ENCODE results near the gene REXO4. TPM values are rescaled to one million over a fixed set of nuclear protein-coding genes. Genes with fewer than 3 reads are reported as not detected.
A peak's percentile ranks its signal among the peaks of the same experiment; 100 is the strongest.

REXO4 gene
- total and polyA plus RNA-seq, 2 of the 4 experiments (the other 2 are of a cell fraction), result 16.1 to 21.8 TPM

DNA sequence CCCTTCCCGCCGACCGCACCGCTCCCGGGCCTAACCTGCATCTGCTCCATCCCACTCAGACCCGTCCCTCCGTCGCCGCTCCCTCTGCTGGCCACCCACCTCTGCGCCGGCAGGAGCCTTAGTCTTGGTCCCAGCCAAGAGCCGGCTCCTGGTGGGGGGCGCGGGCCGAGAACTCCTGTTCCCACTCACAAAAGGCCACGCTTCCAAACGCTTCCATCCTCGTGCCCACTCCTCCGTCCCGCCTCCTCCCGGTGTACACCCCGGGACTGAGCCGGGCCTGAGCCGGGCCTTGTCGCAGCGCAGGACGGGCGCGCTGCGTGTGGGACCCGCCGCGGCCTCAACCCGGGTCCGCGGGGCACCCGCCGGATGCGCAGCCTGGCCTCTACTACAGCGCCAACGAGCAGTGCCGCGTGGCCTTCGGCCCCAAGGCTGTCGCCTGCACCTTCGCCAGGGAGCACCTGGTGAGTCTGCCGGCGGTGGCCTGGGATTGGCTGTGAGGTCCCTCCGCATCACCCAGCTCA lies 11.9 kb upstream of the REXO4 start:
- POLR2A ChIA-PET (ENCODE audit: unreplicated experiment), result no interaction called here
- no TSS peak for BruUV-seq (replicated peaks)

More for the DNA sequence above, 11.9 kb upstream of the REXO4 start:
- no peak overlapping the region for H3K4ac ChIP-seq (ENCODE audit: low read depth, low read length)
- H4K20me1 ChIP-seq (ENCODE audit: insufficient read depth, low read length), result no peaks in the 10 kb centered on the region
- no peaks in the 10 kb centered on the region for H3K9me1 ChIP-seq (ENCODE audit: insufficient read depth, low read length)
- no peak overlapping the region for H4K91ac ChIP-seq (ENCODE audit: insufficient read depth, low read depth, low read length)
- H3K79me1 ChIP-seq (ENCODE audit: low read depth in 1 of 2, low read length in 2 of 2), result no peaks in the 10 kb centered on the region
- no peak overlapping the region for H3K27ac ChIP-seq (ENCODE audit: insufficient read depth, low read length)
- no peak overlapping the region for H3K18ac ChIP-seq (ENCODE audit: low read depth, low read length)
- no peak overlapping the region for H3K14ac ChIP-seq (replicated peaks; ENCODE audit: low read depth, low read length)
- H2BK20ac ChIP-seq (ENCODE audit: low read depth, low read length), result no peak overlapping the region
- no peak overlapping the region for H2BK5ac ChIP-seq (ENCODE audit: low read depth, low read length, poor library complexity, severe bottlenecking)
- no peak overlapping the region for H4K8ac ChIP-seq (ENCODE audit: low read depth in 2 of 2, low read length in 2 of 2)
- no peaks in the 10 kb centered on the region for H3K4me1 ChIP-seq (ENCODE audit: control insufficient read depth, insufficient read depth, low read length)
- H2AK5ac ChIP-seq (ENCODE audit: low read depth, low read length), result no peak overlapping the region
- intact Hi-C loops (cut with micrococcal nuclease) (no loop called here), in situ Hi-C loops (cut with MboI; ENCODE audit: low sequenced_read_pairs) (no loop called here), dilution Hi-C loops (cut with HindIII; ENCODE audit: low sequenced_read_pairs, unreplicated experiment) (no loop called here)
- H3K9ac ChIP-seq (ENCODE audit: low read depth, low read length), result no peak overlapping the region
- ATAC-seq (ENCODE audit: low read depth) (peak; percentile 55), DNase-seq (peak; percentile 9)
- no peaks in the 10 kb centered on the region for H3K9me3 ChIP-seq (ENCODE audit: control insufficient read depth, insufficient read depth, low read length)
- H2BK120ac ChIP-seq (ENCODE audit: low read depth, low read length), result no peak overlapping the region
- H3K4me2 ChIP-seq (ENCODE audit: low read depth, low read length), result no peak overlapping the region; the same call in 1 of the 2 replicates
- H3K4me3 ChIP-seq (ENCODE audit: insufficient read depth, low read depth, low read length), result no peak overlapping the region
- peak overlapping the region; percentile 15 for H2AFZ ChIP-seq (replicated peaks; ENCODE audit: low read length, poor library complexity)
- H3K56ac ChIP-seq (ENCODE audit: extremely low read depth, insufficient read depth, low read length), result no peak overlapping the region
- CTCF ChIA-PET, result no interaction called here
- peaks cover 4% of the 10 kb centered on the region; the same call in 1 of the 2 replicates for H3K36me3 ChIP-seq (ENCODE audit: control insufficient read depth, insufficient read depth, low read length)
- H2AK9ac ChIP-seq (replicated peaks; ENCODE audit: low read depth, low read length, poor library complexity), result peak overlapping the region; percentile 72
- H2BK15ac ChIP-seq (ENCODE audit: low read depth, low read length), result no peak overlapping the region
- 29% methylated on average over 30 of the region's 49 CpGs; no CpG with 5 or more reads in 1 of the 2 experiments for WGBS, 2 experiments (ENCODE audit: extremely low coverage in 2 of 2, insufficient read length in 1 of 2)
- TF ChIP-seq, protein P1, sequence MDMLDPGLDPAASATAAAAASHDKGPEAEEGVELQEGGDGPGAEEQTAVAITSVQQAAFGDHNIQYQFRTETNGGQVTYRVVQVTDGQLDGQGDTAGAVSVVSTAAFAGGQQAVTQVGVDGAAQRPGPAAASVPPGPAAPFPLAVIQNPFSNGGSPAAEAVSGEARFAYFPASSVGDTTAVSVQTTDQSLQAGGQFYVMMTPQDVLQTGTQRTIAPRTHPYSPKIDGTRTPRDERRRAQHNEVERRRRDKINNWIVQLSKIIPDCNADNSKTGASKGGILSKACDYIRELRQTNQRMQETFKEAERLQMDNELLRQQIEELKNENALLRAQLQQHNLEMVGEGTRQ (IDR thresholded peaks at IDR 0.05; ENCODE audit: low read depth, low read length), result no peak
- TF ChIP-seq MXI1 (IDR thresholded peaks at IDR 0.05; ENCODE audit: borderline replicate concordance, low read depth, low read length) (no peak), SMC3 (IDR thresholded peaks at IDR 0.05; ENCODE audit: low read depth, low read length) (peak; percentile 19; the same call in 1 of the 2 replicates), MAFK (IDR thresholded peaks at IDR 0.05; ENCODE audit: low read depth, low read length) (no peak), RAD21 (IDR thresholded peaks at IDR 0.05; ENCODE audit: low read length) (no peak), RCOR1 (IDR thresholded peaks at IDR 0.05; ENCODE audit: insufficient replicate concordance, low read length) (no peak), MAZ (IDR thresholded peaks at IDR 0.05; ENCODE audit: borderline replicate concordance, low read depth, low read length) (no peak), RFX5 (IDR thresholded peaks at IDR 0.05; ENCODE audit: low read depth, low read length) (no peak), NFE2L2 (IDR thresholded peaks at IDR 0.05; ENCODE audit: low read depth, low read length) (no peak), POLR2A (IDR thresholded peaks at IDR 0.05; ENCODE audit: low read depth, low read length) (no peak), FOS (IDR thresholded peaks at IDR 0.05; ENCODE audit: low read depth, low read length) (no peak), BHLHE40 (IDR thresholded peaks at IDR 0.05; ENCODE audit: low read depth, low read length) (no peak), CHD1 (IDR thresholded peaks at IDR 0.05; ENCODE audit: low read depth, low read length) (no peak)
- TF ChIP-seq, protein P2, sequence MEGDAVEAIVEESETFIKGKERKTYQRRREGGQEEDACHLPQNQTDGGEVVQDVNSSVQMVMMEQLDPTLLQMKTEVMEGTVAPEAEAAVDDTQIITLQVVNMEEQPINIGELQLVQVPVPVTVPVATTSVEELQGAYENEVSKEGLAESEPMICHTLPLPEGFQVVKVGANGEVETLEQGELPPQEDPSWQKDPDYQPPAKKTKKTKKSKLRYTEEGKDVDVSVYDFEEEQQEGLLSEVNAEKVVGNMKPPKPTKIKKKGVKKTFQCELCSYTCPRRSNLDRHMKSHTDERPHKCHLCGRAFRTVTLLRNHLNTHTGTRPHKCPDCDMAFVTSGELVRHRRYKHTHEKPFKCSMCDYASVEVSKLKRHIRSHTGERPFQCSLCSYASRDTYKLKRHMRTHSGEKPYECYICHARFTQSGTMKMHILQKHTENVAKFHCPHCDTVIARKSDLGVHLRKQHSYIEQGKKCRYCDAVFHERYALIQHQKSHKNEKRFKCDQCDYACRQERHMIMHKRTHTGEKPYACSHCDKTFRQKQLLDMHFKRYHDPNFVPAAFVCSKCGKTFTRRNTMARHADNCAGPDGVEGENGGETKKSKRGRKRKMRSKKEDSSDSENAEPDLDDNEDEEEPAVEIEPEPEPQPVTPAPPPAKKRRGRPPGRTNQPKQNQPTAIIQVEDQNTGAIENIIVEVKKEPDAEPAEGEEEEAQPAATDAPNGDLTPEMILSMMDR (conservative IDR thresholded peaks at IDR 0.05; ENCODE audit: low read depth, low read length), result peak; percentile 36; the same call in 1 of the 2 replicates
- TF ChIP-seq, protein P3, sequence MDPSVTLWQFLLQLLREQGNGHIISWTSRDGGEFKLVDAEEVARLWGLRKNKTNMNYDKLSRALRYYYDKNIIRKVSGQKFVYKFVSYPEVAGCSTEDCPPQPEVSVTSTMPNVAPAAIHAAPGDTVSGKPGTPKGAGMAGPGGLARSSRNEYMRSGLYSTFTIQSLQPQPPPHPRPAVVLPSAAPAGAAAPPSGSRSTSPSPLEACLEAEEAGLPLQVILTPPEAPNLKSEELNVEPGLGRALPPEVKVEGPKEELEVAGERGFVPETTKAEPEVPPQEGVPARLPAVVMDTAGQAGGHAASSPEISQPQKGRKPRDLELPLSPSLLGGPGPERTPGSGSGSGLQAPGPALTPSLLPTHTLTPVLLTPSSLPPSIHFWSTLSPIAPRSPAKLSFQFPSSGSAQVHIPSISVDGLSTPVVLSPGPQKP (IDR thresholded peaks at IDR 0.05; ENCODE audit: borderline replicate concordance, low read depth, low read length), result no peak
- H4K5ac ChIP-seq (ENCODE audit: low read depth, low read length), result no peak overlapping the region
- H3K27me3 ChIP-seq (ENCODE audit: control insufficient read depth, insufficient read depth, low read length), result peaks cover 15% of the 10 kb centered on the region
- H3K23ac ChIP-seq (ENCODE audit: low read depth, low read length), result no peak overlapping the region
